ENCODE data around the gene GRHL1. TPM values are rescaled to one million over a fixed set of nuclear protein-coding genes. Genes with fewer than 3 reads are reported as not detected.

The GRHL1 gene
- total and polyA plus RNA-seq, 8 donors: 2.4 to 7.3 (median 5.5) TPM

DNA sequence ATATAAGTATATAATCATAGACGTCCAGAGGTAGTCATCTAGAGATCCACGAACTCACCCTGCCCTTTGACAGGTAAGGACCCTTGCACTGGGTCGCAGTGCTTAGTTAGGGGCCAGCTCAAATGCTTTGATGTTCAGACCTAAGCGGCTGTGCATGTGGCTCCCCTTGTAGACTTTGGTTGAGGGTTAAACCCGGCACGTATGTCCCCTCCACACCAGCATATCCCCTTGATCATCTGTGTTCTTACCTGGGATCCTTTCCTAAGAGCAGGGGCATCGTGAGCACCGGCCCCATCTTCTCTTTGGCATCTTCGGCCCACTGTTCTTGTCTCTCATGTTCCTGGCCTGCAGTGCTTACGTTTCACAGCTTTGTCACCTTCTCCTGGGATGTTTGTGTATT, 31.4 kb downstream of the GRHL1 start:
- ATAC-seq (no peak), DNase-seq (no peak)
- Histone ChIP-seq H3K36me3 (no peaks in the 10 kb centered on the region), H3K27ac (no peak overlapping the region), H3K27me3 (peaks cover 0 to 19% of the 10 kb centered on the region in 2 donors), H3K4me3 (no peak overlapping the region), H3K9me3 (no peaks in the 10 kb centered on the region), H3K4me1 (peaks cover 0 to 14% of the 10 kb centered on the region in 2 donors)
- TF ChIP-seq, protein P1, sequence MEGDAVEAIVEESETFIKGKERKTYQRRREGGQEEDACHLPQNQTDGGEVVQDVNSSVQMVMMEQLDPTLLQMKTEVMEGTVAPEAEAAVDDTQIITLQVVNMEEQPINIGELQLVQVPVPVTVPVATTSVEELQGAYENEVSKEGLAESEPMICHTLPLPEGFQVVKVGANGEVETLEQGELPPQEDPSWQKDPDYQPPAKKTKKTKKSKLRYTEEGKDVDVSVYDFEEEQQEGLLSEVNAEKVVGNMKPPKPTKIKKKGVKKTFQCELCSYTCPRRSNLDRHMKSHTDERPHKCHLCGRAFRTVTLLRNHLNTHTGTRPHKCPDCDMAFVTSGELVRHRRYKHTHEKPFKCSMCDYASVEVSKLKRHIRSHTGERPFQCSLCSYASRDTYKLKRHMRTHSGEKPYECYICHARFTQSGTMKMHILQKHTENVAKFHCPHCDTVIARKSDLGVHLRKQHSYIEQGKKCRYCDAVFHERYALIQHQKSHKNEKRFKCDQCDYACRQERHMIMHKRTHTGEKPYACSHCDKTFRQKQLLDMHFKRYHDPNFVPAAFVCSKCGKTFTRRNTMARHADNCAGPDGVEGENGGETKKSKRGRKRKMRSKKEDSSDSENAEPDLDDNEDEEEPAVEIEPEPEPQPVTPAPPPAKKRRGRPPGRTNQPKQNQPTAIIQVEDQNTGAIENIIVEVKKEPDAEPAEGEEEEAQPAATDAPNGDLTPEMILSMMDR (IDR thresholded peaks at IDR 0.05): no peak
- intact Hi-C loops (cut with DNase I): loop anchor here in 1 of 2 donors (10.0 kb wide), 2 partner anchors 62 to 178 kb away; partner anchors contain the start of gene KLF11

GRCh38 chr2:9983401-9984216, 32.1 kb downstream of the GRHL1 start:
- no peak for ATAC-seq
- Histone ChIP-seq H3K9me3 (no peaks in the 10 kb centered on the region), H3K4me3 (no peak overlapping the region), H3K36me3 (no peaks in the 10 kb centered on the region), H3K4me1 (peaks cover 0 to 14% of the 10 kb centered on the region in 2 donors), H3K27ac (no peak overlapping the region), H3K27me3 (peaks cover 0 to 17% of the 10 kb centered on the region in 2 donors)
- intact Hi-C loops (cut with DNase I): loop anchor here in 1 of 2 donors (10.0 kb wide), 2 partner anchors 61 to 179 kb away; partner anchors contain the start of gene KLF11
- no peak for DNase-seq
- TF ChIP-seq, protein P1 (IDR thresholded peaks at IDR 0.05): no peak

DNA sequence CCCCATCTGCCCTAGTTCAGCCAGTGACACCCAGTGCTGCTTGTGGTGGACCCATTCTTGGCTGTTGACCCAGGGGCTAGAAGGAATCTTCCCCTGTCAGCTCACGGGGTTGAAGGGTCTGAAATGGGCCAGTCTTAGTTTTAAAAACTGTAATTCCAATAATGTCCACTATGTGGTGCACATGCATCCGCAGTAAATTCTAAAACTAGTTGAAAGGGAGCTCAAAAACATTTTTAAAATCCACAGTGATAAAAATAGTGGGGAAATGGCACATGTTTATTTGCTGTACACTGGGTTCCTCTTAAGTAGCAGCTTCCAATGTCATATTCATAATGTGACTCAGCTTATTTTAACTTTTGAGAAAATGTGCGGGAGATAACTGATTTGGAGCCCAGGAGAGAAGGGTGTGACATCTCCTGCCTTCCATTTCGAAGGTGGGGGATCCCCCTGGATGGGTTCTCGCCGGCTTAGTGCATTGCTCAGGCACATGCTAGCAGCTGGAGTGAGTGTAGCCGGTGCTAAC, 32.8 kb downstream of the GRHL1 start:
- Histone ChIP-seq H3K36me3 (no peaks in the 10 kb centered on the region), H3K27ac (no peak overlapping the region), H3K4me3 (no peak overlapping the region), H3K4me1 (peaks cover 0 to 14% of the 10 kb centered on the region in 2 donors), H3K27me3 (peaks cover 0 to 13% of the 10 kb centered on the region in 2 donors), H3K9me3 (no peaks in the 10 kb centered on the region)
- DNase-seq: peak in 1 of 4 donors; percentile 53
- ATAC-seq: peak; percentile 84
- intact Hi-C loops (cut with DNase I): loop anchor here in 1 of 2 donors (10.0 kb wide), 2 partner anchors 61 to 179 kb away; partner anchors contain the start of gene KLF11
- TF ChIP-seq, protein P1 (IDR thresholded peaks at IDR 0.05): peak; percentile 63 to 70

DNA sequence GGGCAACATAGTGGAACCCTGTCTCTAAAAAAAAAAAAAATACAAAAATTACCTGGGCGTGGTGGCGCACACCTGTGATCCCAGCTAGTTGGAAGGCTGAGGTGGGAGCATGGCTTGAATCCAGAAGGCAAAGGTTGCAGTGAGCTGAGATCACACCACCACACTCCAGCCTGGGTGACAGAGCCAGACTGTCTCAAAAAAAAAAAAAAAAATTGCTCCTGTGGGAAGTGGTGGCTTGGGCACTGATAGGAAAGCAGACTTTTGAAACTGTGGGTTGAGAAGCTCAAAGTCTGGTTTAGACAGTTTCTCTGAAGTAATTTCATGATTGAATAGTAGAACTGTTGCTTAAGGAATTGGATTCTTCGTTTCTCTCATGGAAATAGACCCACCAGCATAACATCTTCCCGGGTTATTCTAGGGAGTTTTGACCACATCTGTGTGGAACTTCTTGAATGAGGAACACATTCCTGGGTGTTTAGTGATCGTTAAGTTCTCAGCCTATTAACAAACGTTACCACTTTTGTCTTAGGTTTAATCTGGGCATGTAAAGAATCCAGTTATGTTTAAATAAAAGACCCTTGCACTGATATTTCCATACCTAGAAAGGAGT, 33.5 kb downstream of the GRHL1 start:
- H3K4me1 ChIP-seq: peaks cover 0 to 14% of the 10 kb centered on the region in 2 donors
- no peaks in the 10 kb centered on the region for H3K9me3 ChIP-seq
- peaks cover 0 to 9% of the 10 kb centered on the region in 2 donors for H3K27me3 ChIP-seq
- no peak for DNase-seq
- no peak overlapping the region for H3K27ac ChIP-seq
- H3K4me3 ChIP-seq: no peak overlapping the region
- intact Hi-C loops (cut with DNase I): loop anchor here in 1 of 2 donors (10.0 kb wide), 2 partner anchors 60 to 180 kb away; partner anchors contain the start of gene KLF11
- TF ChIP-seq, protein P1 (IDR thresholded peaks at IDR 0.05): no peak
- no peaks in the 10 kb centered on the region for H3K36me3 ChIP-seq
- no peak for ATAC-seq
